OCI-LY7 (cell line): ENCODE results near the gene CNOT3. TPM values are rescaled to one million over a fixed set of nuclear protein-coding genes. Genes with fewer than 3 reads are reported as not detected.
"Not testable (repeated sequence)": the region's sequence is repeated elsewhere in the genome, so short reads cannot be mapped to it uniquely, and the experiment has no call there.

Experiments
- BruUV-seq: library from RNA; stranded (reverse); fragments of 400-500 nt; replicated peaks from 2 replicates; lab custom pipeline; 2021; lab: Mats Ljungman, UMichigan
- CTCF ChIA-PET: fragments of 300-600 bp; sonication (Branson Sonifier 250); formaldehyde crosslinking; loops from one replicate; lab custom pipeline; 2022; ENCODE audit warnings: antibody characterized with exemption; ENCODE audit not compliant: unreplicated experiment; lab: Charles Lee
- POLR2A ChIA-PET: fragments of 300-600 bp; sonication (Branson Sonifier 250); formaldehyde crosslinking; loops from one replicate; lab custom pipeline; 2022; ENCODE audit warnings: antibody characterized with exemption; lab: Charles Lee
- DNase-seq: peaks from one replicate; pipeline ENCODE4 v3.0.0-alpha.2; 2015; ENCODE audit warnings: low spot score
- H2AFZ ChIP-seq: fragments of 200-600 bp; sonication (generic), shearing (Covaris generic); 2 replicates; pipeline ENCODE4 v1.6.1; 2014; ENCODE audit warnings: mild to moderate bottlenecking, antibody characterized with exemption, low read length, moderate library complexity
- H3K27ac ChIP-seq: fragments of 200-600 bp; sonication (generic); 2 replicates; pipeline ENCODE4 v1.5.1; 2014; ENCODE audit warnings: mixed run types, low read depth, mild to moderate bottlenecking, moderate library complexity, low read length, inconsistent platforms; ENCODE audit not compliant: poor library complexity, severe bottlenecking
- H3K36me3 ChIP-seq: fragments of 200-600 bp; sonication (generic); 2 replicates; pipeline ENCODE4 v1.6.1; 2014; ENCODE audit warnings: mild to moderate bottlenecking, antibody characterized with exemption, low read length, moderate library complexity, mixed read lengths; ENCODE audit not compliant: insufficient read depth
- H3K4me1 ChIP-seq: fragments of 200-600 bp; sonication (generic); 2 replicates; pipeline ENCODE4 v1.5.1; 2014; ENCODE audit warnings: mild to moderate bottlenecking, low read length; ENCODE audit not compliant: insufficient read depth, poor library complexity, severe bottlenecking
- H3K4me2 ChIP-seq: fragments of 200-600 bp; sonication (generic); 2 replicates; pipeline ENCODE4 v1.6.1; 2014; ENCODE audit warnings: mild to moderate bottlenecking, low read length
- H3K4me3 ChIP-seq: fragments of 200-600 bp; sonication (generic); 2 replicates; pipeline ENCODE4 v1.5.1; 2014; ENCODE audit warnings: mild to moderate bottlenecking, low read depth, low read length; ENCODE audit not compliant: poor library complexity, severe bottlenecking
- H3K79me2 ChIP-seq: fragments of 200-600 bp; sonication (generic); 2 replicates; pipeline ENCODE4 v1.6.1; 2016; ENCODE audit warnings: low read depth, mild to moderate bottlenecking, low read length, moderate library complexity, mixed read lengths; ENCODE audit not compliant: insufficient read depth
- H3K9me2 ChIP-seq: fragments of 200-600 bp; sonication (generic); 2 replicates; pipeline ENCODE4 v1.6.1; 2016; ENCODE audit warnings: mild to moderate bottlenecking, low read length, mixed read lengths; ENCODE audit not compliant: insufficient read depth
- H3K9me3 ChIP-seq: fragments of 200-600 bp; sonication (generic); 2 replicates; pipeline ENCODE4 v1.6.1; 2014; ENCODE audit warnings: mild to moderate bottlenecking, mixed run types, low read length, mixed read lengths
- H4K20me1 ChIP-seq: fragments of 200-600 bp; sonication (generic); 2 replicates; pipeline ENCODE4 v1.6.1; 2014; ENCODE audit warnings: mild to moderate bottlenecking, antibody characterized with exemption, low read length, moderate library complexity, mixed read lengths; ENCODE audit not compliant: insufficient read depth
- CTCF ChIP-seq: fragments of 200-600 bp; sonication (generic); conservative IDR thresholded peaks from 2 replicates; pipeline ENCODE4 v1.5.1; 2014; ENCODE audit warnings: mild to moderate bottlenecking, antibody characterized with exemption, low read length, moderate library complexity, mixed read lengths
- EZH2phosphoT487 ChIP-seq: fragments of 200-600 bp; sonication (generic); IDR thresholded peaks from 2 replicates; pipeline ENCODE4 v1.6.1; 2018; ENCODE audit warnings: low read depth, borderline replicate concordance, mild to moderate bottlenecking, mixed run types, antibody characterized with exemption, low read length, moderate library complexity, mixed read lengths
- intact Hi-C: fragments of 100-400 bp; cut with micrococcal nuclease; formaldehyde crosslinking; loops from one replicate; pipeline ENCODE4 v1.10.0; 2022; ENCODE audit not compliant: unreplicated experiment
- total RNA-seq, 2 experiments: library from RNA; depleted of rRNA in 1 of 2; stranded (reverse); fragments of >200 nt in 1 of 2; shearing (Covaris generic) in 1 of 2; gene quantifications; 2 replicates each; pipeline ENCODE4 v1.2.3, GENCODE V29; 2014 to 2022

The CNOT3 gene
- total RNA-seq, 2 experiments from 2014 or later, result 18.4 to 54.8 TPM

- Histone ChIP-seq H2AFZ (no peak overlapping the region), H3K4me2 (no peak overlapping the region), H3K79me2 (peaks cover 16% of the 10 kb centered on the region; the same call in 1 of the 2 replicates), H3K4me3 (no peak overlapping the region), H4K20me1 (no peaks in the 10 kb centered on the region), H3K9me2 (no peaks in the 10 kb centered on the region), H3K9me3 (no peaks in the 10 kb centered on the region), H3K27ac (no peak overlapping the region), H3K4me1 (peaks cover 31% of the 10 kb centered on the region), H3K36me3 (peaks cover 1% of the 10 kb centered on the region; the same call in 1 of the 2 replicates)
- intact Hi-C loops, result no loop called here
- no TSS peak for BruUV-seq
- CTCF ChIA-PET, result no interaction called here
- TF ChIP-seq CTCF (no peak), EZH2phosphoT487 (no peak)
- no peak for DNase-seq
- POLR2A ChIA-PET, result no interaction called here
These were observed 38.2 kb upstream of the CNOT3 start for GRCh38 chr19:54099190-54099902.

- H2AFZ ChIP-seq, intact Hi-C loops, H3K4me3 ChIP-seq, H3K36me3 ChIP-seq, H4K20me1 ChIP-seq, H3K9me2 ChIP-seq, BruUV-seq, DNase-seq, H3K4me2 ChIP-seq, H3K27ac ChIP-seq, H3K9me3 ChIP-seq, POLR2A ChIA-PET, CTCF ChIA-PET: not testable (repeated sequence)
- H3K79me2 ChIP-seq, result peaks cover 21% of the 10 kb centered on the region; the same call in 1 of the 2 replicates
- H3K4me1 ChIP-seq, result peaks cover 31% of the 10 kb centered on the region
These were observed 37.7 kb upstream of the CNOT3 start for GRCh38 chr19:54099903-54100255.

GRCh38 chr19:54100561-54100960 lies 37.0 kb upstream of the CNOT3 start, which contains the start of gene OSCAR:
Gene OSCAR (minus strand): TSS chr19:54100803. CDS start chr19:54100792, 11 bp downstream.
- H3K4me3 ChIP-seq, result no peak within 1 kb of the TSS
- no peaks in the 10 kb centered on the region for H3K9me2 ChIP-seq
- H4K20me1 ChIP-seq, result no peaks in the 10 kb centered on the region
- no peak within 1 kb of the TSS for H2AFZ ChIP-seq
- DNase-seq, result no peak
- no peak within 1 kb of the TSS for H3K4me2 ChIP-seq
- POLR2A ChIA-PET, result no interaction called here
- peaks cover 28% of the 10 kb centered on the region for H3K4me1 ChIP-seq
- no peak for TF ChIP-seq EZH2phosphoT487
- no peak for TF ChIP-seq CTCF
- peaks cover 27% of the 10 kb centered on the region; the same call in 1 of the 2 replicates for H3K79me2 ChIP-seq
- H3K36me3 ChIP-seq, result peaks cover 6% of the 10 kb centered on the region
- no peaks in the 10 kb centered on the region for H3K9me3 ChIP-seq
- BruUV-seq, result no TSS peak
- H3K27ac ChIP-seq, result no peak within 1 kb of the TSS
- intact Hi-C loops, result no loop called here
- CTCF ChIA-PET, result no interaction called here
